ENCODE measurements around the gene MTG2. TPM values are rescaled to one million over a fixed set of nuclear protein-coding genes. Genes with fewer than 3 reads are reported as not detected.

Gene MTG2
- total and polyA plus RNA-seq, 9 donors, result 12.7 to 36.9 (median 33.3) TPM

DNA sequence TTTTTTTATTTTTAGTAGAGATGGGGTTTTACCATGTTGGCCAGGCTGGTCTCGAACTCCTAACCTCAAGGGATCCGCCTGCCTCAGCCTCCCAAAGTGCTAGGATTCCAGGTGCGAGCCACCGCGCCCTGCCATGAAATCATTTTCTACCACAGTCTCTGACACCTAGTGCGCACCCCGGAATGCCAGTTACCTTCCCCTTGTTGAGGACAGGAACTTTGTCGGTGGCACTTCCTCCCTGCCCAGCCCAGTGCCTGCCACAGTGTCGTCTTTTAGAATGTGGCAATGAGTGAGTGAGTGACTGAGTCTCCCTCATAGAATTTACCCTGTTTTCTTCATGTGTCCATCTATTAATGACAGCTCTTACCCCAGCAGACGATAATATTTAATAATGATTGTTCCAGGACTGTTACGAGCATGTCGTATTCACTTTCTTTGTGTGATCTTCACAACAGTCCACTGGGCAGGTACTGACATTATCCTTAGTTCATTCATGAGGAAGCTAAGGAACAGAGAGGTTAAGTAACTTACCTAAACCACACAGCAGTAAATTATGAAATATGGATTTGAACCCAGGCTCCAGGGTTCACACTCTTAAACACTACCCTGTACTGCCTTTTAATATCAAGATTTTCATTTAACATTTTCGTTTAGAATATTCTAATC lies 57.3 kb downstream of the MTG2 start:
- Histone ChIP-seq H3K4me3 (no peak overlapping the region), H3K36me3 (no peaks in the 10 kb centered on the region), H3K4me1 (ENCODE audit: insufficient read depth) (peaks cover 21% of the 10 kb centered on the region), H3K27ac (no peak overlapping the region), H3K9me3 (no peaks in the 10 kb centered on the region), H3K27me3 (no peaks in the 10 kb centered on the region)
- WGBS, 3 donors, result 93 to 94% (median 94%) methylated on average over 13 of the region's 13 CpGs
- DNase-seq, result no peak
- intact Hi-C loops (cut with DNase I), result no loop called here
- TF ChIP-seq, protein P1, sequence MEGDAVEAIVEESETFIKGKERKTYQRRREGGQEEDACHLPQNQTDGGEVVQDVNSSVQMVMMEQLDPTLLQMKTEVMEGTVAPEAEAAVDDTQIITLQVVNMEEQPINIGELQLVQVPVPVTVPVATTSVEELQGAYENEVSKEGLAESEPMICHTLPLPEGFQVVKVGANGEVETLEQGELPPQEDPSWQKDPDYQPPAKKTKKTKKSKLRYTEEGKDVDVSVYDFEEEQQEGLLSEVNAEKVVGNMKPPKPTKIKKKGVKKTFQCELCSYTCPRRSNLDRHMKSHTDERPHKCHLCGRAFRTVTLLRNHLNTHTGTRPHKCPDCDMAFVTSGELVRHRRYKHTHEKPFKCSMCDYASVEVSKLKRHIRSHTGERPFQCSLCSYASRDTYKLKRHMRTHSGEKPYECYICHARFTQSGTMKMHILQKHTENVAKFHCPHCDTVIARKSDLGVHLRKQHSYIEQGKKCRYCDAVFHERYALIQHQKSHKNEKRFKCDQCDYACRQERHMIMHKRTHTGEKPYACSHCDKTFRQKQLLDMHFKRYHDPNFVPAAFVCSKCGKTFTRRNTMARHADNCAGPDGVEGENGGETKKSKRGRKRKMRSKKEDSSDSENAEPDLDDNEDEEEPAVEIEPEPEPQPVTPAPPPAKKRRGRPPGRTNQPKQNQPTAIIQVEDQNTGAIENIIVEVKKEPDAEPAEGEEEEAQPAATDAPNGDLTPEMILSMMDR (IDR thresholded peaks at IDR 0.05), result no peak

DNA sequence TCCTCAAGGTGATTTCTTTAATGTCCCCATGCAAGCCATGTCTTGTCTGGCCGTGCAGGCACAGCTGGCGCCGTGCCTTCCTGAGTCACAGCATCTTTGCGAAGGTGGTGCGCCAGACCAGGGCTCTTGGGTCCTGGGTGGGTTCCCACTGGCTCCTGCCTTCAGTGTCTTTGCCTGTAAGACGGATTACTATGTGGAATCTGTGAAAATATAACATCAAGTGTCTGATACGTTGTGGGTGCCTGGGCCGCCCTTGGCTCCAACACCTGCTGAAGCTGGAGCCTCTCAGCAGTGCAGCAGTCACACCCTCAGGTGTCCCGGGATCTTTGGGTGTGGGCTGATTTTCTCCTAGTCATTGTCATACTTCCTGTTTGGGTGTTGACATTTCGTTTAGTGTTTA lies 58.7 kb downstream of the MTG2 start:
- Histone ChIP-seq H3K27ac (no peak overlapping the region), H3K27me3 (no peaks in the 10 kb centered on the region), H3K4me1 (ENCODE audit: insufficient read depth) (peaks cover 21% of the 10 kb centered on the region), H3K9me3 (no peaks in the 10 kb centered on the region), H3K4me3 (no peak overlapping the region), H3K36me3 (no peaks in the 10 kb centered on the region)
- TF ChIP-seq, protein P1 (IDR thresholded peaks at IDR 0.05), result no peak
- TF ChIP-seq EP300 (IDR thresholded peaks at IDR 0.05), result no peak
- no peak for TF ChIP-seq POLR2A (IDR thresholded peaks at IDR 0.05)
- no peak for DNase-seq
- intact Hi-C loops (cut with DNase I), result no loop called here
- 82 to 83% (median 83%) methylated on average over 10 of the region's 10 CpGs for WGBS, 3 donors

GRCh38 chr20:62242176-62242575 lies 59.3 kb downstream of the MTG2 start:
- 76 to 83% (median 81%) methylated on average over 6 of the region's 6 CpGs for WGBS, 3 donors
- H3K9me3 ChIP-seq, result no peaks in the 10 kb centered on the region

GRCh38 chr20:62243106-62243505 lies 60.3 kb downstream of the MTG2 start:
- no peak for TF ChIP-seq POLR2A (IDR thresholded peaks at IDR 0.05)
- TF ChIP-seq, protein P1 (IDR thresholded peaks at IDR 0.05), result no peak
- no peak for TF ChIP-seq EP300 (IDR thresholded peaks at IDR 0.05)
- H3K4me1 ChIP-seq (ENCODE audit: insufficient read depth), result peaks cover 21% of the 10 kb centered on the region
- H3K27me3 ChIP-seq, result no peaks in the 10 kb centered on the region
- H3K9me3 ChIP-seq, result no peaks in the 10 kb centered on the region
- WGBS, 3 donors, result 88 to 91% (median 90%) methylated on average over 22 of the region's 22 CpGs
- no peak overlapping the region for H3K4me3 ChIP-seq
- no peaks in the 10 kb centered on the region for H3K36me3 ChIP-seq
- intact Hi-C loops (cut with DNase I), result no loop called here
- H3K27ac ChIP-seq, result no peak overlapping the region
- DNase-seq, result no peak

More at GRCh38 chr20:62242176-62242575, 59.3 kb downstream of the MTG2 start:
- intact Hi-C loops (cut with DNase I), result no loop called here
- Histone ChIP-seq H3K4me3 (no peak overlapping the region), H3K27me3 (no peaks in the 10 kb centered on the region), H3K27ac (no peak overlapping the region), H3K4me1 (ENCODE audit: insufficient read depth) (peaks cover 25% of the 10 kb centered on the region), H3K36me3 (no peaks in the 10 kb centered on the region)
- TF ChIP-seq, protein P1 (IDR thresholded peaks at IDR 0.05), result no peak
- no peak for TF ChIP-seq POLR2A (IDR thresholded peaks at IDR 0.05)
- no peak for TF ChIP-seq EP300 (IDR thresholded peaks at IDR 0.05)
- DNase-seq, result no peak

Data from ovary (tissue), 9 donors.